OCI-LY7 (cell line): ENCODE data around the gene SMOC2.

Source experiments
- CTCF ChIP-seq: fragments of 200-600 bp; sonication (generic); conservative IDR thresholded peaks from 2 replicates; pipeline ENCODE4 v1.5.1; 2014; ENCODE audit warnings: mild to moderate bottlenecking, antibody characterized with exemption, low read length, moderate library complexity, mixed read lengths
- EZH2phosphoT487 ChIP-seq: fragments of 200-600 bp; sonication (generic); IDR thresholded peaks from 2 replicates; pipeline ENCODE4 v1.6.1; 2018; ENCODE audit warnings: low read depth, borderline replicate concordance, mild to moderate bottlenecking, mixed run types, antibody characterized with exemption, low read length, moderate library complexity, mixed read lengths

GRCh38 chr6:168526841-168527281 lies 85.9 kb downstream of the SMOC2 start:
- no peak for TF ChIP-seq CTCF
- no peak for TF ChIP-seq EZH2phosphoT487
